H1 (cell line): ENCODE data around the gene BCL2L1. TPM values are rescaled to one million over a fixed set of nuclear protein-coding genes. Genes with fewer than 3 reads are reported as not detected.

Experiments
- CTCF ChIA-PET: fragments of 300-600 bp; sonication (Branson Sonifier 250); formaldehyde crosslinking; loops from one replicate; lab custom pipeline; 2021; ENCODE audit not compliant: partially characterized antibody; lab: Charles Lee
- POLR2A ChIA-PET: fragments of 300-600 bp; sonication (Branson Sonifier 250); formaldehyde crosslinking; loops from one replicate; lab custom pipeline; 2021; ENCODE audit warnings: inconsistent platforms; ENCODE audit not compliant: partially characterized antibody; lab: Charles Lee
- DNase-seq, 2 experiments: peaks; one replicate each; pipeline versions ENCODE4 v3.0.0 to v3.0.0-alpha.2; 2010 to 2022; ENCODE audit warnings: low spot score in 2 of 2, low read depth in 1 of 2, mixed read lengths in 1 of 2
- FAIRE-seq: peaks from 2 replicates; lab custom pipeline; 2011; peaks lifted over from hg19 to GRCh38; lab: Jason Lieb, UNC
- H2AFZ ChIP-seq: 2 replicates; pipeline ENCODE4 v1.8.1; 2012; ENCODE audit warnings: low read length, inconsistent platforms
- H2AK5ac ChIP-seq: 2 replicates; pipeline ENCODE4 v1.6.1; 2013; ENCODE audit warnings: low read depth, low read length
- H2BK120ac ChIP-seq: replicated peaks from 2 replicates; pipeline ENCODE3; 2013; ENCODE audit warnings: low read depth, low read length, inconsistent platforms
- H2BK12ac ChIP-seq: 2 replicates; pipeline ENCODE4 v1.6.1; 2013; ENCODE audit warnings: low read depth, low read length
- H2BK15ac ChIP-seq: 2 replicates; pipeline ENCODE4 v1.6.1; 2013; ENCODE audit warnings: low read length
- H2BK20ac ChIP-seq: 2 replicates; pipeline ENCODE4 v1.6.1; 2013; ENCODE audit warnings: low read length
- H2BK5ac ChIP-seq: 2 replicates; pipeline ENCODE4 v1.6.1; 2013; ENCODE audit warnings: low read depth, low read length
- H3K14ac ChIP-seq: 2 replicates; pipeline ENCODE4 v1.6.1; 2013; ENCODE audit warnings: inconsistent platforms; ENCODE audit not compliant: insufficient read length
- H3K18ac ChIP-seq: 2 replicates; pipeline ENCODE4 v1.6.1; 2013; ENCODE audit warnings: low read length; ENCODE audit errors: extremely low read depth
- H3K23ac ChIP-seq: 2 replicates; pipeline ENCODE4 v1.6.1; 2013; ENCODE audit warnings: inconsistent platforms; ENCODE audit not compliant: insufficient read length
- H3K23me2 ChIP-seq: 2 replicates; pipeline ENCODE4 v1.6.1; 2013; ENCODE audit warnings: low read depth, low read length
- H3K27ac ChIP-seq: 2 replicates; pipeline ENCODE4 v1.6.1; 2011; ENCODE audit warnings: low read depth, low read length, inconsistent platforms
- H3K27me3 ChIP-seq, 4 experiments: replicated peaks in 1 of 4; 1 replicate in 1 of 4; 2 replicates in 3 of 4; pipeline versions ENCODE4 v1.6.1 to v1.8.1; 2011 to 2013; ENCODE audit warnings: low read length in 3 of 4, mild to moderate bottlenecking in 3 of 4, inconsistent platforms in 2 of 4, mixed read lengths in 2 of 4, moderate library complexity in 1 of 4; ENCODE audit not compliant: control insufficient read depth in 3 of 4, insufficient read depth in 3 of 4; ENCODE audit errors: extremely low read depth in 1 of 4
- H3K36me3 ChIP-seq, 4 experiments: 2 replicates each; pipeline versions ENCODE4 v1.6.1 to v1.8.1; 2011 to 2013; ENCODE audit warnings: mild to moderate bottlenecking in 4 of 4, low read length in 3 of 4, moderate library complexity in 2 of 4, control low read depth in 1 of 4, inconsistent platforms in 1 of 4; ENCODE audit not compliant: insufficient read depth in 4 of 4, control insufficient read depth in 2 of 4
- H3K4ac ChIP-seq: replicated peaks from 2 replicates; pipeline ENCODE3; 2013; ENCODE audit warnings: low read length, low read depth, mixed read lengths, inconsistent platforms; ENCODE audit not compliant: insufficient read length
- H3K4me1 ChIP-seq, 4 experiments: replicated peaks in 1 of 4; 1 replicate in 1 of 4; 2 replicates in 3 of 4; pipeline versions ENCODE4 v1.6.1 to v1.8.1; 2011 to 2013; ENCODE audit warnings: low read length in 3 of 4, inconsistent platforms in 2 of 4, mixed read lengths in 1 of 4; ENCODE audit not compliant: insufficient read depth in 4 of 4, control insufficient read depth in 3 of 4
- H3K4me2 ChIP-seq, 2 experiments: 2 replicates each; pipeline versions ENCODE4 v1.6.1 to v1.8.1; 2011 to 2013; ENCODE audit warnings: low read depth in 2 of 2, low read length in 2 of 2, control low read depth in 1 of 2, inconsistent platforms in 1 of 2, mild to moderate bottlenecking in 1 of 2; ENCODE audit not compliant: insufficient read depth in 1 of 2
- H3K4me3 ChIP-seq, 4 experiments: fragments of 200-600, 300-600 bp in 1 of 4; sonication (generic), shearing (Covaris generic), sonication (Bioruptor Twin) in 1 of 4; 2 replicates each; pipeline versions ENCODE4 v1.5.1 to v1.8.1; 2011 to 2016; ENCODE audit warnings: low read length in 4 of 4, low read depth in 3 of 4, control low read depth in 2 of 4, inconsistent platforms in 2 of 4, mild to moderate bottlenecking in 2 of 4, mixed read lengths in 1 of 4, moderate library complexity in 1 of 4; ENCODE audit not compliant: insufficient read depth in 2 of 4; ENCODE audit errors: extremely low read depth in 1 of 4
- H3K56ac ChIP-seq: replicated peaks from 2 replicates; pipeline ENCODE3; 2013; ENCODE audit warnings: low read depth, mild to moderate bottlenecking, mixed read lengths, low read length, inconsistent platforms; ENCODE audit not compliant: insufficient read length
- H3K79me1 ChIP-seq: 2 replicates; pipeline ENCODE4 v1.6.1; 2013; ENCODE audit warnings: low read depth, low read length, control low read depth
- H3K79me2 ChIP-seq, 2 experiments: 2 replicates each; pipeline versions ENCODE4 v1.6.1 to v1.8.1; 2012 to 2013; ENCODE audit warnings: low read length in 2 of 2, mild to moderate bottlenecking in 2 of 2, inconsistent platforms in 1 of 2; ENCODE audit not compliant: insufficient read depth in 2 of 2, control insufficient read depth in 1 of 2
- H3K9ac ChIP-seq, 4 experiments: replicated peaks in 1 of 4; 1 replicate in 1 of 4; 2 replicates in 3 of 4; pipeline versions ENCODE4 v1.6.1 to v1.8.1; 2011 to 2013; ENCODE audit warnings: low read depth in 3 of 4, low read length in 3 of 4, control low read depth in 2 of 4, mild to moderate bottlenecking in 2 of 4, moderate library complexity in 2 of 4, inconsistent platforms in 1 of 4; ENCODE audit errors: extremely low read depth in 1 of 4
- H3K9me3 ChIP-seq, 2 experiments: 2 replicates each; pipeline versions ENCODE4 v1.6.1 to v1.8.1; 2012 to 2013; ENCODE audit warnings: mild to moderate bottlenecking in 2 of 2, moderate library complexity in 2 of 2, control low read depth in 1 of 2, inconsistent platforms in 1 of 2, low read depth in 1 of 2, low read length in 1 of 2, mixed read lengths in 1 of 2; ENCODE audit not compliant: insufficient read depth in 2 of 2
- H4K20me1 ChIP-seq, 2 experiments: replicated peaks in 1 of 2; 2 replicates each; pipeline versions ENCODE3 to v1.8.1; 2011 to 2013; ENCODE audit warnings: inconsistent platforms in 2 of 2, low read length in 2 of 2, mild to moderate bottlenecking in 1 of 2; ENCODE audit not compliant: insufficient read depth in 2 of 2, control insufficient read depth in 1 of 2
- H4K5ac ChIP-seq: 2 replicates; pipeline ENCODE4 v1.6.1; 2013; ENCODE audit warnings: low read length, low read depth, mixed read lengths, inconsistent platforms; ENCODE audit not compliant: insufficient read length
- H4K8ac ChIP-seq: 2 replicates; pipeline ENCODE4 v1.8.0; 2013; ENCODE audit warnings: mild to moderate bottlenecking, moderate library complexity, low read length, inconsistent platforms; ENCODE audit not compliant: insufficient read depth; ENCODE audit errors: extremely low read depth
- H4K91ac ChIP-seq: replicated peaks from 2 replicates; pipeline ENCODE3; 2013; ENCODE audit warnings: low read length, mixed read lengths, inconsistent platforms; ENCODE audit not compliant: insufficient read length
- CTCF ChIP-seq, 3 experiments: IDR thresholded peaks; 1 replicate in 2 of 3; 2 replicates in 1 of 3; pipeline versions ENCODE4 v1.5.1 to v1.6.1; 2011; ENCODE audit warnings: low read length in 3 of 3, mild to moderate bottlenecking in 3 of 3, inconsistent platforms in 2 of 3, low read depth in 1 of 3, moderate library complexity in 1 of 3; ENCODE audit not compliant: insufficient read depth in 1 of 3; ENCODE audit errors: control extremely low read depth in 1 of 3
- KDM5A ChIP-seq: fragments of 200-600 bp; IDR thresholded peaks from 2 replicates; pipeline ENCODE4 v1.7.1; 2012; ENCODE audit warnings: mild to moderate bottlenecking, low read length, inconsistent platforms, mixed read lengths
- NANOG ChIP-seq: IDR thresholded peaks from 2 replicates; pipeline ENCODE4 v1.6.1; 2011; ENCODE audit warnings: low read length, low read depth, mild to moderate bottlenecking, inconsistent platforms; ENCODE audit not compliant: insufficient read depth, poor library complexity, severe bottlenecking
- PHF8 ChIP-seq: fragments of 200-600 bp; sonication (generic); conservative IDR thresholded peaks from 2 replicates; pipeline ENCODE4 v1.7.1; 2012; ENCODE audit warnings: low read depth, mild to moderate bottlenecking, inconsistent platforms, low read length, moderate library complexity
- POLR2A ChIP-seq, 2 experiments: IDR thresholded peaks; 1 replicate in 1 of 2; 2 replicates in 1 of 2; pipeline ENCODE4 v1.6.1; 2011; ENCODE audit warnings: low read depth in 2 of 2, low read length in 2 of 2, mild to moderate bottlenecking in 2 of 2; ENCODE audit errors: control extremely low read depth in 1 of 2
- RBBP5 ChIP-seq: IDR thresholded peaks from 2 replicates; pipeline ENCODE4 v1.7.1; 2012; ENCODE audit warnings: low read depth, mild to moderate bottlenecking, inconsistent platforms, low read length, moderate library complexity, borderline replicate concordance
- SIX5 ChIP-seq: IDR thresholded peaks from 2 replicates; pipeline ENCODE4 v1.6.1; 2011; ENCODE audit warnings: mild to moderate bottlenecking, low read depth, low read length
- SP2 ChIP-seq: IDR thresholded peaks from 2 replicates; pipeline ENCODE4 v1.6.1; 2012; ENCODE audit warnings: mild to moderate bottlenecking, low read length, inconsistent platforms
- SP4 ChIP-seq: IDR thresholded peaks from 2 replicates; pipeline ENCODE4 v1.6.1; 2012; ENCODE audit warnings: low read length, inconsistent platforms
- ZNF274 ChIP-seq: IDR thresholded peaks from 2 replicates; pipeline ENCODE4 v1.7.0; 2012; ENCODE audit warnings: low read length, borderline replicate concordance; ENCODE audit errors: extremely low read depth
- WGBS, 2 experiments: shearing (Covaris generic) in 1 of 2; methylation state at CpG; one replicate each; pipeline versions ENCODE4 v1.1.6 to v1.1.7; 2013 to 2015; ENCODE audit warnings: low lambda C conversion rate in 2 of 2, mixed read lengths in 2 of 2, inconsistent platforms in 1 of 2, low coverage in 1 of 2, missing lambda C conversion rate in 1 of 2; ENCODE audit not compliant: insufficient replicate concordance in 2 of 2, insufficient coverage in 1 of 2, insufficient read length in 1 of 2; ENCODE audit errors: extremely low coverage in 1 of 2, missing lambda C conversion rate in 1 of 2; 5-methylcytosine and 5-hydroxymethylcytosine counted together
- polyA plus RNA-seq, 7 experiments: library from polyadenylated mRNA; depleted of rRNA in 3 of 7; stranded (reverse) in 5 of 7; unstranded in 2 of 7; fragments of >200 nt in 5 of 7; fragments of 200-250 nt in 2 of 7; gene quantifications; 1 replicate in 5 of 7; 2 replicates in 1 of 7; 4 replicates in 1 of 7; pipeline versions ENCODE4 v1.2.1 to v1.2.3, GENCODE V29; 2011 to 2013; ENCODE audit warnings: missing spikeins in 2 of 7, mixed read lengths in 2 of 7
- total RNA-seq: library from RNA; stranded (reverse); fragmentation: NEBNext Ultra II Directional; extraction: Animal tissue kit (Norgen Biotek cat#: 25700); gene quantifications from 2 replicates; pipeline ENCODE4 v1.2.1, GENCODE V29; 2021
- TF ChIP-seq, protein P1 (sequence below): IDR thresholded peaks from 2 replicates; pipeline ENCODE4 v1.6.1; 2011; ENCODE audit warnings: low read depth, mild to moderate bottlenecking, low read length; ENCODE audit not compliant: insufficient read depth

The BCL2L1 gene
- total and polyA plus RNA-seq, 2 of the 8 experiments (the other 6 are each of a cell fraction or from before 2014, with no cell fraction given), result 64.9 to 66.1 TPM

DNA sequence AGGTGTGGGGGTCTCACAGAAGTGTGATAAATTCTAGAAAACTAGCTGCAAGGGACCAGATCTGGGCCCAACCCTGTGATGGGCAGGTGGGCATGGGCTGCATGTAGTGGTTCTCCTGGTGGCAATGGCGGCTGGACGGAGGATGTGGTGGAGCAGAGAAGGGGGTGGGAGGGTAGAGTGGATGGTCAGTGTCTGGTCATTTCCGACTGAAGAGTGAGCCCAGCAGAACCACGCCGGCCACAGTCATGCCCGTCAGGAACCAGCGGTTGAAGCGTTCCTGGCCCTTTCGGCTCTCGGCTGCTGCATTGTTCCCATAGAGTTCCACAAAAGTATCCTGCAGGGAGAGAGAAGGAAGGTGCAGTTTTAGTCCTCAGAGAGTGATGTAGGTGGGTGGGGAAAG, 56.9 kb downstream of the BCL2L1 start:
- no peak overlapping the region for H3K14ac ChIP-seq
- H3K23me2 ChIP-seq, result peaks cover 5% of the 10 kb centered on the region; the same call in 1 of the 2 replicates
- FAIRE-seq, result no peak
- H4K91ac ChIP-seq, result no peak overlapping the region
- H2BK120ac ChIP-seq, result no peak overlapping the region
- no peak overlapping the region for H2BK15ac ChIP-seq
- no peak overlapping the region for H3K4me3 ChIP-seq
- no peak for DNase-seq
- no peak overlapping the region for H4K8ac ChIP-seq
- no peak overlapping the region for H2BK20ac ChIP-seq
- H2AK5ac ChIP-seq, result no peak overlapping the region
- WGBS, 2 experiments, result 92% methylated on average over 10 of the region's 10 CpGs; no CpG with 5 or more reads in 1 of the 2 experiments
- H3K4ac ChIP-seq, result no peak overlapping the region
- no peak overlapping the region for H2BK12ac ChIP-seq
- ChIA-PET CTCF (interaction anchor here (0.6 to 5.2 kb wide), 6 partner anchors 11 to 62 kb away, joined by 3 to 52 read pairs (median 4); partner anchors contain the start of gene BCL2L1), POLR2A (interaction anchor here (7.2 kb wide), 1 partner anchor 54 kb away, joined by 108 read pairs; the partner anchor contains the start of gene BCL2L1)
- no peaks in the 10 kb centered on the region for H3K9me3 ChIP-seq
- no peak overlapping the region; the same call in 1 of the 2 replicates for H3K27ac ChIP-seq
- H3K4me1 ChIP-seq, result peaks cover 0 to 7% (median 5%) of the 10 kb centered on the region in 4 experiments; a peak in 5 of 7 replicates
- H3K4me2 ChIP-seq, result no peak overlapping the region
- H3K18ac ChIP-seq, result no peak overlapping the region
- H4K5ac ChIP-seq, result no peak overlapping the region
- no peaks in the 10 kb centered on the region for H3K79me1 ChIP-seq
- H4K20me1 ChIP-seq, result peaks cover 3% of the 10 kb centered on the region in 2 experiments
- H2AFZ ChIP-seq, result no peak overlapping the region
- H3K27me3 ChIP-seq, result no peaks in the 10 kb centered on the region
- no peak overlapping the region for H2BK5ac ChIP-seq
- H3K9ac ChIP-seq, result no peak overlapping the region
- H3K23ac ChIP-seq, result no peak overlapping the region
- no peak overlapping the region for H3K56ac ChIP-seq
- H3K36me3 ChIP-seq, result peaks cover 0 to 13% (median 6%) of the 10 kb centered on the region in 4 experiments; a peak in 4 of 8 replicates
- no peaks in the 10 kb centered on the region; a peak in 1 of 4 replicates for H3K79me2 ChIP-seq
- TF ChIP-seq SP4 (no peak), SP2 (no peak), CTCF (IDR thresholded peaks at IDR 0.05; ENCODE audit: control extremely low read depth in 1 of 3, insufficient read depth in 1 of 3, low read depth in 1 of 3, low read length in 3 of 3) (no peak), POLR2A (IDR thresholded peaks at IDR 0.05; ENCODE audit: control extremely low read depth in 1 of 2, low read depth in 2 of 2, low read length in 2 of 2) (no peak), KDM5A (no peak), RBBP5 (no peak), PHF8 (no peak), SIX5 (no peak), NANOG (no peak), ZNF274 (no peak)
- TF ChIP-seq, protein P1, sequence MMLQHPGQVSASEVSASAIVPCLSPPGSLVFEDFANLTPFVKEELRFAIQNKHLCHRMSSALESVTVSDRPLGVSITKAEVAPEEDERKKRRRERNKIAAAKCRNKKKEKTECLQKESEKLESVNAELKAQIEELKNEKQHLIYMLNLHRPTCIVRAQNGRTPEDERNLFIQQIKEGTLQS, result no peak
